Activated CD4-positive, alpha-beta T cell treated with anti-CD3 and anti-CD28 coated beads for 24 hours (primary cell): ENCODE data around the gene TALDO1.

ENCODE experiments used
- DNase-seq, 2 donors: peaks; one replicate each; pipeline ENCODE4 v3.0.0-alpha.2; 2020; ENCODE audit warnings: low read depth in 2 of 2

TALDO1 gene

DNA sequence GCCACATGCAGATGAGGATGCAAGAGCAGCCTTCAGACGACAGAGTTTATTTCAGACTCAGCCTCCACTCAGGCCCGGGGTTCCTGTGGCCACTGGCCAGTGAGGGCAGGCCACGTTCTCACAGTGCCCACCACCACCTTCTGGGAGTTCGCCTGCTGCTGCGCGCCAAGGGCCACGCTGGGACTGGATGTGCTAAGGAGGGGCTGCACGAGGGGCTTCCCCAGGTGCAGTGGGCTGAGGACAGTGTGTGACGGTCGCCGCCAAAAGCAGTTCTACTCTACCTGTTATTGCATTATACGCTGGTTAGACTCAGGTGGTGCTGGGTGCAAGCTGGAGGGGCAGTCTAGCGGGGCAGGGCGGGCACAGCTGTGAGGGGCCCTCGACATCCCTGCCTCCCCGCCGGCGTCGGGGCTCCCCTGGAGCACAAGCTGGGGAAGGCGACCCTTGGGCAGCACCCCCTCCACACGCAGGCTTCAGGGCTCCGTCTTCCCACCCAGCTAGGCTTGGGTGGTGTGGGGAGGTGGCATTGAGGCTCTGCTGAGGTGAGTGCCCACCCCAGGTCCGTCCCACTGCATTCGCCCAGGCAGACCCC lies 39.9 kb downstream of the TALDO1 start:
- DNase-seq = no peak

DNA sequence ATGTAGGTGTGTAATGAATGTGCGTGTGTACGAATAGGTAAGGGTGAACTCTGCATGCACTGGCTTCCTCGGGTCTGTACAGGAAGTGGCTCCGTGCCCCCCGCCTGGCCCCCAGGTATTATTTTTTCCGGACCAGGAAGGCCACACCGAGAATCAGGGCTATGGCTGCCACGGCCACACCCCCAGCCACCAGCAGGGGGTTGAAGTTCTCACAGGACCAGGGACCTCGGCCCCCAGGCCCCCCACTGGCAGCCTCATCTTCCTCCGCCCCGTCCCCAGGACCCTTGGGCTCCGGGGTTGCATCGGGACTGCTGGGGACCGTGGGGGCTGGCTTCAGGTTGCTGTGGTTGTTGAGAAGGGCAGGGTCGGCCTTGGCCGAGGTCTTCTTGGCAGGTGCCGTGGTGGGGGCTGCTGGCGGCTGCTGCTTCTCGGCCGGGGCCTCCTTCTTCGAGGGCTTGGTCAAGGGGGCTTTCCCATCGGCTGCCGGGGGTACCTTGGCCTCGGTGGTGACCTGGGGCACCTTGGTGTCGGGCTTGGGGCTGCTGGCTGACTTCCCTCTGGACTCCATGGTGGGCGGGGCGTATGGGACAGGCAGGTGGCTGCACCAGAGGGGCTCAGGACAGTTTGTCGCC lies 40.9 kb downstream of the TALDO1 start:
- no peak for DNase-seq

DNA sequence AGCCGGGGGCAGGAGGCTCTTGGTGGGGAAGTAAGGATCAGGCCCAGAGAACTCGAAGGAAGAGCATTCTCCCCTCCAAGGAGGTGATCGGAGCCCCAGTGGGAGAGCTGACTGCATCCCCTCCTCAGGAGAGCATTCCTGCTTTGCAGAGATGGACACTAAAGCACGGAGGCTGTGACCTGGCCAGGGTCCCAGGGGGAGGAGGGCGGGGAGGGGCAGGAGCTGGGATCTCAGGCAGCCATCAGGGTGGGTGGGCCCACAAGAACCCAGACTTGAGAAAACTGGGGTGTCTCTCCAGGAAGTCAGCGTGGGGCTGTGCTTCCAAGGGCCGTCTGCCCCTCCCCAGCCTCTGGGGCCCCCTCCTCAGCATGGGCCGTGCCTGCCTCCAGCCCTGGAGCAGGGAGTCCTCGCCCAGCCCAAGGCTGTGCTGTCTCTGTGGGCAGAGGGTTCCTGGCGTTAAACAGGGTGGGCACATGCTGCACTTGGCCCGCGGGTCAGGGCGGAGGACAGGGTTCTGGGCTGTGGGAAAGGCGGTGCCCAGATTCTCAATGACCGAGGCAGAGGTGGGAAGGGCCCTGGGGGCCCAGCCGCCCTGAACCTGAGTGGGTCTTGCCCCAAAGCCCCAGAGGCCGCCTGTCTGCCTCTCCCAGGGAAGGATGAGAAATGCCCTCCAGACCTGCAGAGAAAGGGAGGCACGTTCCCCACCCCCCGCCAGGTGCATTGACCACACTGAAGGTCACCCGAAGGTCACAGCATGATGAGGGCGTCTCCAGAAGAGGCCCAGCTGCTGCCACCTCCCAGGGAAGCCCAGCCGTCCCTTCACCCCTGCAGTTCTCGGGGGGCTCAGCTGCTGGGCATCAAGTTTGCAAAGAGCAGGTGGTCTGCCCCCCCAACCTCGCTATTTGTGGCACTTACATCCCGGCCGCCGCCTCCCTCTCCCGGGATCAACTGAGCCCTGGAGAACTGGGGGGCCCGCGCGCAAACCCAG lies 42.0 kb downstream of the TALDO1 start:
- DNase-seq = no peak

DNA sequence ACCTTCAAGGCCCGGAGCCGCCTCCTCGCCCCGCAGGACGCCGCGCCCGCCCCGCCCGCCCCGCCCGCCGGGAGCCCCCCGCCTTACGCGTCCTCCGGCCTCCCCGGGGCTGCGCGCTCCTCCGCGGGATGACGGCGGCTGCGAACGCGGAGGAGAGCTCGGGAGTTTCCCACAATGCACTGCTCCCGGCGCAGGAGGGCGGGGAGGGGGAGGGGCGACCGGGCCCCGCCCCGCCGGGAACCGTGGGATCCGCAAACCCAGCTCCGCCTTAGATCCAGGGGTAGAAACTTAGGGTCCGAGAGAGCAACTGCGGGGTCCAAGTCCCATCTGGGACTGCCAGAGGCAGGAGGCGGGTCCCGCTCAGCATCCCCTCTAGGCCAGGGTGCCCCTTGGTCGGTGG lies 42.7 kb downstream of the TALDO1 start, which contains the start of gene CEND1:
CEND1 (minus strand) TSS at position 148 of the 400 bp plus-strand sequence. CDS start 1,514 bp downstream, outside the sequence.
- DNase-seq = no peak

DNA sequence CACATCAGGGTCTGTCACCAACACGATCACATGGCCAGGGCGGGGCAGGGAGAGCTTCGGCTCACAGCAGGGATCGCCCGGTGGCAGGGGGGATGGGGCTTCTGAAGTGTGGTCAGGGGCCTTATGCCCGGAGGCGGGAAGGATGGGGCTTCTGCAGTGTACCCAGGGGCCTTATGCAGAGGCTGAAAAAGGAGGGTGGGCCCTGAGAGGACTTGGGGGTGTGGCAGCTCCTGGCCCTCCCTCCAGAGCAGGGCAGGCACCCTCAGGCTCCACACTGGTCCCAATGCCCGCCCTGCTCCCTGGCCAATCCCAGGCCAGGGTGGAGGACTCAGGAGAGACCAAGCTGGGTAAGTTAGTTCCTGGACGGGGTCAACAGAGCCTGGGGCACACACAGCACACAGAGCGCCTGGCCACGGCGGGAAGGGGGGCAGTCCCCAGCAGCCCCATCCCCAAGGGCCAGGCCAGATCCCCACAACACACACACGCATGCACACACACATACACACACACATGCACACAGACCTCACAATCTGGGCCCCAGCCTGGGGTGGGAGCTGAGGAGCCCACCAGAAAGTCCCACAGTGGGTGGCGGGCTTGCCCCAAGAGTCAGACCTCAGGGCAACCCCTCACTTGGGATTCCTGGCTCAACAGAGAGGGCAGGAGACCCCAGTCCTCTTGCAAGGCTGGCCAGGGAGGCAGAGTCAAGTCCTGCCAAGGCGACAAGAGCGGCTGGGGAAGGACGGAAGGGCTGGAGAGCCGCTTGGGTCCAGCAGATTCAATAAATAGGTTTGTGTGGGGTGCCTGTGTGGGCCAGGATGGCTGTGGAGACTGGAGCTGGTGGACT lies 43.7 kb downstream of the TALDO1 start:
- no peak for DNase-seq

DNA sequence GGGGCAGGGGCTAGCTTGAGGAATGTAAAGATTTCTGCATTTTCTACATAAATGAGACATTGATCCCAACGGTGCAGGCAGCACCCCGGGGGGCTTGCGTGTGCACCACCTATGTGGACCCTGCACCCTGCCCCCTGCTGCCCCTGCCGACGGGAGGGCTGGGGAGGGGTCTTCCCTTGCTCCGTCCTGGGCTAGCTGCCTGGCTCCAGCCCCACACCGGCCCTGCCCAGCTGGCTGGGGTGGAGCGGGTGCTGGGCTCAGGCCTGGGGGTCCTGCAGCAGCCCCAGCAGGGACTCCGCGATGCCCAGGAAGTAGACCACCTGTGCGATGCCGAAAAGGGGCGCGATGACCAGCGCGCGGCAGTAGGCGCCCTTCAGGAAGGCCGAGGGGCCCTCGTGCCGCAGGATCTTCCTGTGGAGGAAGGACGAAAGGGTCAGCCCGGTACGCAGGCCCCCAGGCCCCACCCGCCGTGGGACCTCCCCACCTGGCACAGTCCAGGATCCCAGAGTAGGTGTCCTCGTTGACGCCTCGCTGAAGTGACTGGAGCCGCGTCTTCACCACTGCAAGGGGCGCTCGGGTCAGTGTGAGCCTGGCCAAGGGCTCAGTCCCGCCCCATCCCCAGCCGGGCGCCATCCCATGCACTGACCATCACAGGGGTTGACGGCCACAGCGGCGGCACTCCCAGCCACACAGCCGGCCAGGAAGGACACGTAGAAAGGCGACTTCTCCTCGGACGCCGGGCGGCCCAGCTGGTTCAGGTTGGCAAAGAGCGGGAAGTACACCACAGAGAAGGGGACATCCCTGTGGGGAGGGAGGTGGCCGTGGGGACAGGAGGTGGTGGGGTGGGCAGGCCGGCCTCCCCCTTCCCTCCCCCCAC lies 44.6 kb downstream of the TALDO1 start:
- no peak for DNase-seq

DNA sequence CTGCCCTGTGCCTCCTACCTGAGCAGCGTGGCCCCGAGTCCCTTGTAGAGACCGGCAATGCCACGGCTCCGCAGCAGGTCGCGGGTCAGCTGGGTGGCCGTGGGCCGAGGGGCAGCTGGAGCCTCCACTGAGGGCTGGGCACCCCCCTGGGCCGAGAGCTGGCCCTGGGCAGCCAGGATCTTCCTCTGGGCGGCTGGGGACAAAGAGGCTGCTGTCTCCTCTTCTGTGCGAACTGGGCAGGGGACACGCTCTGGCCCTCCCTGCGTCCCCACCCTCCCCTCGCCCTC lies 45.2 kb downstream of the TALDO1 start:
- DNase-seq = no peak

DNA sequence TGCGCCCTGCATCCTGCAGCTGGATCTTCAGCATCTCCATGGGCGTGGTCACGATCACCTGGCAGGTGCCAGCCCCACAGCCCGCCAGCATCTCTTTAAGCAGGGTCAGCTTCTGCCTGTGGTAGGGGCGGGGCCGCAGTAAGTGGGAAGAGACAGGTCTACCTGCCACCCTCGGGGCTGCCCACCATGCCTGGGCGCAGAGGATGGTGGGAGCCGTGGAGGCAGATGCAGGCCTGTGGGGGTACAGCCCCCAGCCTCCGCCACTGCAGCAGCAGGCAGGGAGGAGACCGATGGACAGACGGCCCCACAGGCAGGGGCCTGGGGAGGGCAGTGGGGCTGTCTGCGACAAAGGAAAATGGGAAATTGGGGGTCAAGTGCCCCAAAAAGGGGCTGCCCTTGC lies 45.6 kb downstream of the TALDO1 start:
- DNase-seq = no peak

DNA sequence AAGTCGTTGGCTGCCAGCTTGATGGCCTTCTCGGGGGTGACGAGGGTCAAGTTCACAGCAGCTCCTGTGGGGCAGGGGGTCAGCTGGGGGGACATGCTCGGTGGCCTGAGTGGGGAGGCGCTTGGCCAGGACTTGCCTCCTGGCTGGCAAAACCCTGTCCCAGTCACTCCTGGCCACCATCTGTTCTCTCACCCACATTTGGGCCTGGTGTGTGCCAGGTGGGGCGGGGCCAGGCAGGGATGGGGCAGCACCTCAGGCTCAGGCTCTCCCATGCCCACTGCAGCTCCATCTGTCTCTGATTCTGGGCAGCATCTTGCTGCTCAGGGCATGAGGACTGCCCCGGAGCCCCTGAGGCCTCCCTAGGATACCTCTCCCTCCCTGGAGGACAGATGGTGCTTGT lies 46.3 kb downstream of the TALDO1 start:
- no peak for DNase-seq

DNA sequence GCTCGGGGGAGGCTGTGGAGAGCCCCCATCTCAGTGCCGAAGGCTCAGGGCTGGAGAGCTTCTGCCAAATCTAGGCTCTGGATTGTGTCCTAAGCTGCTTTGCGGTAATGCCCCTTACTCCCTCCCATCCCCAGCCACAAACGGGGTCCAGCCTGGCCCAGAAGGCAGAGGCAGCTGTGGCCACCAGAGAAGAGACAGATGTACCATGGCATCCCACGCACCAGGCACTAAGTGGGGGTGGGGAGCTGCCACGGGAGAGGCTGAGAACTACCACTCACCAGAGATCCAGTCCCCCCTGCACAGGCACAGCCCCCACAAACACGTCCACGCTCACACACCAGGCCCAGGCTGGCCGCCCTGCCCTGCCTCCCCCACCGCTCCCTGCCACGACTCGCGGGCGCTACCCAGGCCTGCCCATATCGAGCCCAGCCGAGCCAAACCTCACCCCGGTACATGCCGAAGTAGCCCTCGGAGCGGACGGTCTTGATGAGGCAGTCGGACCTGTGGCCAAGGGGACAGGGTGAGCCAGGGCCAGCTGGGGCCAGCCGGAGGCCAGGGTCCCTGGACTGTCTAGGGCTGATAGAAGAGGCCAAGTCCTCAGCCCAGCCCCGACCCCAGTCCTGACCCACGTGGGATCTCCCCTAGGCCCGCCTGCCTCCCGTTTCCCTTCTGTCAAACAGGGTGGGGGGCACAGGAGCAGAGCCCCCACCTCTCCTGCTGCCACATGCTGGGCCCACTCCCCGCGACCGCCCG lies 46.9 kb downstream of the TALDO1 start:
- no peak for DNase-seq

DNA sequence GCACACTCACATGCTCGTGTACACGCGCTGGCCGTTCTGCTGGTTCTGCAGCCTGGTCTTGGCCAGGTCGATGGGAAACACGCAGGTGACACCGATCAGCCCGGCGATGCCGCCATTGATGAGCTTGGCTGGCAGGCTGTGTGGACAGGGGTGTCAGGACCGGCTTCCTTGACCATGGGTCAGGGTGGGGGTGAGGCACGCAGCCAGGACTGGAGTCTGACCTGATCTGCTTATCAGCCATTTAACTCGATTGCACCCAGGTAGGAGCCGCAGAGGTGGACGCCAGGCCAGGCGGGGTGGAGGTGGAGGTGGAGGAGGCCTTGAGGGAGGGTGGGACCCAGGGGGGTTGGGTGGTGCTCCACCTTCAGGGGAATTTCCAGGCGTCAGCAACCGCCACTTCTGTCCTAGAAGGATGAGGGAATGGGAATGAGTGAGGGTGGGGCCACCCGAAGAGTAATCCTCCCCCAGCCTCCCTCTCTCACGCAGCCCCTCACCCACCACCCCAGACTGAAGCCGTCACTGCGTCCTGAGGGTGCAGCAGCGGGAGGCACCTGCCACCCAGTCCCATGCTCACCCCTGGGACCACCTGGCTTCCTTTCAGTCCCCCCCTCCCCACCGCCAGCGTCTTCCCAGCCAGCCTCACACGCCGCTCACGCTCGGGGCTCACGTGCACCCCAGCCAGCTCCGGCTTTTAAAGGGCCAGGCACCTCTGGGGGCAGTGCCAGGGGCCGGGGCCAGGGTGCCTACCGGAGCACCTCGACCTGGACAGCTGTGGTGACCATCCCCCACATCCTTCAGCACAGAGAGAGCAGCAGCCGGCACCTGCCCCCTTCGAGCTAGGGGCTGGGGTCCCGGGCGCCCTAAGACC lies 47.7 kb downstream of the TALDO1 start:
- no peak for DNase-seq

DNA sequence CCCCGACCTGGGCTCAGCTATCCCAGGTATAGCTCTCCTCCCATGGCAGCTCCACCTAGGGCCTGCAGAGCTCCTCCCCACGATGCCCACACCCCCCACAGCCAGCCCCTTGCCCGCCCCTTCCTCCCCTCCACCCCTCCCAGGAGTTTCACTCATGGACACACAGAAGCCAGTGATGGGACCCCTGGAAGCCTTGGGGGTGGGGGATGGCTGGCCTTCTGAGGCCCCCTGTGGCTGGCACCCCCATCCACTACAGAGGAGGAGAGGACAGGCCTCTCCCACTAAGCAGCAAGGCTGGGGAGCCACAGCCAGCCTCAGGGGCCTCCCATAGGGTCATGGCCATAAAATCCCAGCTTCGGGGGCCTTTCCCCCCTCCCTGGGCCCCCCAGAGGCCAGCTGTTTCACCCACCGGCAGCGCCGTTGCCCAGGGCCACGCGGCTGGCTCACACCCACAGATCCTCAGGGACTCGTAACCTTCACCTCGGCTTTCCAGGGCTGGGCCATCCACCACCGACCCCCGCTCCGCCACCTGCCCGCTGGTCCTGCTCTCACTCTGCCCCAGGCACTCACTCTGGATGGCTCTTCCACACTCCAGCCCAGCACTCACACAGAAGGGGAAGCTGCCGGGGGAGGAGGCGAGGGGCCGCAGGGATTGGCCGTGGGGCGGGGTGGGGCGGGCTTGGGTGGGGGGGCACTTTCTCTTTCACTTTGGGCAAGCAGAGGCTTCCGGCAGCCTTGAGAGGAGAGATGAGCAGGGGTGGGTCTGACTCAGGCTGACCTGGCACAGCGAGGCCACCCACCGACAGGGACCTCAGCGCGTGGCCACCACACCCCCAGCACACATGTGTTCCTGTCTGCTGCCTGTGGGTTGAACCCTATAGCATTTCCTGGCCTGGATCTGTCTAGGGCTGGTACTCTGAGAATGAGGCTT lies 48.6 kb downstream of the TALDO1 start:
- DNase-seq = peak; percentile 73 to 76

DNA sequence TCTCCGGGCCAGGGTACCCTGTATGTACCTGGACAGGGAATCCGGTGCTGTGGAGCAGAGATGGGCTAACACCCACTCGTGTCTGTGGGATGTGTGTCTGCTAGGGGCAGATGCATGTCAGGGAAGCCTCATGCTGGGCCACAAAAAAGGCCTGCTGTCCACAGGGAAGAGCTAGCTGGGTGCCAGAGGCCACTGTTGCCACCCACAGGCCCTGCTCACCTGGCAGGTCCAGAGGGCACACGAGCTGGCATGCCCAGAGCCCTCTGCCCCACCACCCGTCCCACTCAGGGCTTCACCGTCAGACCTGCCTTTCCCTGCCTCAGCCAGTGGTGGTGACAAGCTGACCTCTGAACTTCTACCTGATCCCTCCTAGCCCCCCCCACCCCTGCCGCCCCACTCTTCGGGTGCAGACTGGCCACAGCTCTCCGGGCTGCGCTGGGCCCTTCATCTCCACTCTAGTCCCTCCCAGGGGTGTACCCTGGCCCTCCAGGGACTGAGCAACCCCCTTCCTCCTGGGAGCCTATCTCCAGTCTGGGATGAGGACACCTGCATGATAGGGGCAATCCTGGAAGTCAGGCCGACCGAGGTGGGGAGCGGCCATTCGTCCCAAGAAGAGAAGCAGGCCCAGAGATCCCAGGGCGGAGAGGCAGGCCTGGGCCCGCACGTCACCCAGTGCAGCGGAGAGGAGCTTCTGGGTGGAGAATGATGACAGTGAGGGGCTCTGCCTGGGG lies 49.5 kb downstream of the TALDO1 start:
- no peak for DNase-seq

DNA sequence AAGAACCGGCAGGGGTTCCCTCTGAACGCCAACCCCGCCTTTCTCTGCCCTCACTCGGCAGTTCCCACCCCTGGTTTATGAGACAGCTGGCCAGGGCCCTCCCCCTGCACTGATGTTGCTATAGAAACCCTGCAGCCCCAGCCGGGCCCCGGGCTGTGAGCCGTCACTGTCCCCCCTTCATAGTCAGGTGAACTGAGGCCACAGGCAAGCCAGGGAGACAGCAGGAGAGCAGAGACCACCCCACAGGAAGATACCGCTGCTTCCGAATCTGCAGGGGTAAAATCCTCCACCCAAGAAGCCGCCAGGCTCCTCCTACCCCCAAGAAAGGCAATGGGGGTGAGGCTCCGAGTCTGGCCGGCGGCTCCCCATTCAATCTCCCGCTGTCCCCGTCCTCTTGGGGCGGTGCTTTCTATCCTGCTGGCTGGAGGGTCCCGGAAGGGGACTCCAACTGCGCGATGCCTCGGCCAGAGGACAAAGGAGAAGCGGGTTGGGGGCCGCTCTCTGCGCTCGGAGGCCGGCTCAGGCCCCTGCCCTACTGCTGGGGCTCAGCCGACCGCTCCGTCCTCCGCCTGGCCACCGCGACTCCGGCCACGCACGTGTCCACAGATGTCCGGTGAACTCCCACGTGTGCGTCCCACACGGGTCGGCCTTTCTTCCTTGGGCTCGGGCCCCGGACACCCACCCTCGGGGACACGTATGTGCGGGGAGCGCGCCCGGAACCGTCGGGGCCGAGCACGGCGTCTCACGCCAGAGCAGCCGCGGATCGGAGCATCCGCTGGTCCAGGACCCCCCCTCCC lies 50.2 kb downstream of the TALDO1 start:
- DNase-seq = peak; percentile 56 to 72

DNA sequence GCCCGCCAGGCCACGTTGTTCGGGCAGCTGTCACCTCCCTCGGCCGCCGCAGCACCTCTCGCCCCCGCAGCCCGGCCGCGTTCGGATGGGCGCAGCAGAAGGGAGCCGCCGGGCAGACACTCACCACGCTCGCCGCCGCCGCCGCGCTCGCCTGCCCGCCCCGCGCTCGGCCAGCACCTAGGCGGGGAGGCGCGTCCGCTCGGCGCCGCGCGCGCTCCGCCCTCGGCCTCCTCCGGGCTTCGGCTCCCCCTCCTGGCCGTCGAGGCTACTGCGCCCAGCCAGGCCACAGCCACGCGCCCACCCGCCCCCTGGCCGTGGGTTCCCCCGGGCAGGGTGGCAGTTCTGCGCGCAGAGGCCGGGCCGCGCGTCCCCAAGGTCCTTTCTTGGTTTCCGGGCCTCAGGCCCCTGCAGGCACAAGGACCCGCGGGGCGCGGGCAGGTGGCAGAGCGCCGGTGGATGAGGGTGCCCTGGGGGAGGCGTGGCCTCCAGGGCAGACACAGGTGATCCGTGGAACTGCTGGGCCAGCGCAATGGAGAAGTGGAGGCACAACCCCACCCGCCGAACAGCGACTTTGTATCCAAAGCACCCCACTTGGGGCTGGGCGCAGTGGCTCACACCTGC lies 50.9 kb downstream of the TALDO1 start, which contains the start of gene SLC25A22:
SLC25A22 (minus strand) TSS at position 189 of the 621 bp plus-strand sequence. CDS start 3,275 bp downstream, outside the sequence.
- DNase-seq = peak; percentile 80 to 82
